Stimulated activated CD4-positive, alpha-beta T cell treated with anti-CD3 and anti-CD28 coated beads, Interleukin-12 subunit alpha, Interleukin-12 subunit beta, amount 100 ng/mL, for 4 hours (primary cell): ENCODE measurements around the gene TMEM184B.
"Not testable (repeated sequence)": the region's sequence is repeated elsewhere in the genome, so short reads cannot be mapped to it uniquely, and the experiment has no call there.

ENCODE experiments used
- DNase-seq: peaks from one replicate; pipeline ENCODE4 v3.0.0-alpha.2; 2020

TMEM184B gene

GRCh38 chr22:38201711-38202436 is 70.9 kb downstream of the TMEM184B start, which contains the start of gene MAFF:
Gene MAFF, plus strand, starts transcription at chr22:38201994. Its CDS starts 11,860 bp downstream, at chr22:38213854.
- DNase-seq, result peak; percentile 89

- DNase-seq, result no peak
Observed at GRCh38 chr22:38201371-38201710, 71.5 kb downstream of the TMEM184B start.

- no peak for DNase-seq
Observed at GRCh38 chr22:38199826-38200559, 72.8 kb downstream of the TMEM184B start.

- DNase-seq, result no peak
Observed at GRCh38 chr22:38196791-38197419, 75.9 kb downstream of the TMEM184B start.

GRCh38 chr22:38193580-38193979 is 79.2 kb downstream of the TMEM184B start:
- no peak for DNase-seq

GRCh38 chr22:38192475-38192863 is 80.3 kb downstream of the TMEM184B start:
- no peak for DNase-seq

- no peak for DNase-seq
Observed at GRCh38 chr22:38191731-38192474, 80.9 kb downstream of the TMEM184B start.

GRCh38 chr22:38191055-38191454 is 81.8 kb downstream of the TMEM184B start:
- DNase-seq, result no peak

- no peak for DNase-seq
Observed at GRCh38 chr22:38190581-38190980, 82.2 kb downstream of the TMEM184B start.

GRCh38 chr22:38189104-38189503 is 83.7 kb downstream of the TMEM184B start:
- DNase-seq, result no peak

GRCh38 chr22:38187413-38188212 is 85.2 kb downstream of the TMEM184B start:
- DNase-seq, result no peak

- DNase-seq, result no peak
Observed at GRCh38 chr22:38186429-38186828, 86.4 kb downstream of the TMEM184B start.

GRCh38 chr22:38184788-38185187 is 88.0 kb downstream of the TMEM184B start:
- DNase-seq, result no peak

GRCh38 chr22:38181453-38182200 is 91.2 kb downstream of the TMEM184B start, which contains the start of gene PLA2G6:
Gene PLA2G6, minus strand, starts transcription at chr22:38181830. Its CDS starts 12,404 bp downstream, at chr22:38169426.
- peak; percentile 94 for DNase-seq

GRCh38 chr22:38180841-38181452 is 91.9 kb downstream of the TMEM184B start:
- DNase-seq, result no peak

- not testable (repeated sequence) for DNase-seq
Observed at GRCh38 chr22:38178605-38178937, 94.2 kb downstream of the TMEM184B start.

- no peak for DNase-seq
Observed at GRCh38 chr22:38177926-38178604, 94.7 kb downstream of the TMEM184B start.

- not testable (repeated sequence) for DNase-seq
Observed at GRCh38 chr22:38177571-38177925, 95.3 kb downstream of the TMEM184B start.

- no peak for DNase-seq
Observed at GRCh38 chr22:38177044-38177443, 95.8 kb downstream of the TMEM184B start.

- no peak for DNase-seq
Observed at GRCh38 chr22:38176170-38176741, 96.6 kb downstream of the TMEM184B start.
